ENCODE measurements around the gene IFNL2.

DNA sequence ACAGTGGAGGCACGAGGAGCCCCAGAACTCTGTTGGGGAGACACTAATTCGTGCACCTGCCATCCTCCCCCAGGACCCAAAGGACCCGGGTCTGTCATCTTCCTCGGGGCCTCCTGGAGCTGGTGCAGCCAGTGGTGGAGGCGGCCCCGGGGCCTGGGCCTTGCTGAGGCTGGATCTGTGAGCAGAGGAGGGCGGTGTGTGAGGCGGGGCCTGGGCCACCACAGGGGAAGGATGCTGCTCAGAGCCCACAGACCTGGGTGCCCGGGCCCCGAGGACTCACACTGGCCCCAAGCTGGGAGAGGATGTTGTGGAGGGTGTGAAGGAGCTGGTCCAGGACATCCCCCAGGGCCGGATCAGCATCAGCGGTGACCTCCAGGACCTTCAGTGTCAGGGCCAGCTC is 31.7 kb upstream of the IFNL2 start:
- TF ChIP-seq EZH2 (IDR thresholded peaks at IDR 0.05; ENCODE audit: low read length, unreplicated experiment): no peak
- TF ChIP-seq, protein P1, sequence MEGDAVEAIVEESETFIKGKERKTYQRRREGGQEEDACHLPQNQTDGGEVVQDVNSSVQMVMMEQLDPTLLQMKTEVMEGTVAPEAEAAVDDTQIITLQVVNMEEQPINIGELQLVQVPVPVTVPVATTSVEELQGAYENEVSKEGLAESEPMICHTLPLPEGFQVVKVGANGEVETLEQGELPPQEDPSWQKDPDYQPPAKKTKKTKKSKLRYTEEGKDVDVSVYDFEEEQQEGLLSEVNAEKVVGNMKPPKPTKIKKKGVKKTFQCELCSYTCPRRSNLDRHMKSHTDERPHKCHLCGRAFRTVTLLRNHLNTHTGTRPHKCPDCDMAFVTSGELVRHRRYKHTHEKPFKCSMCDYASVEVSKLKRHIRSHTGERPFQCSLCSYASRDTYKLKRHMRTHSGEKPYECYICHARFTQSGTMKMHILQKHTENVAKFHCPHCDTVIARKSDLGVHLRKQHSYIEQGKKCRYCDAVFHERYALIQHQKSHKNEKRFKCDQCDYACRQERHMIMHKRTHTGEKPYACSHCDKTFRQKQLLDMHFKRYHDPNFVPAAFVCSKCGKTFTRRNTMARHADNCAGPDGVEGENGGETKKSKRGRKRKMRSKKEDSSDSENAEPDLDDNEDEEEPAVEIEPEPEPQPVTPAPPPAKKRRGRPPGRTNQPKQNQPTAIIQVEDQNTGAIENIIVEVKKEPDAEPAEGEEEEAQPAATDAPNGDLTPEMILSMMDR (conservative IDR thresholded peaks at IDR 0.05; ENCODE audit: low read depth, low read length): no peak
